ENCODE data around the gene SGCA.

The SGCA gene

GRCh38 chr17:50183421-50183994 is 17.7 kb downstream of the SGCA start:
- no peak overlapping the region for H3K4me2 ChIP-seq (ENCODE audit: insufficient read depth, low read length)

DNA sequence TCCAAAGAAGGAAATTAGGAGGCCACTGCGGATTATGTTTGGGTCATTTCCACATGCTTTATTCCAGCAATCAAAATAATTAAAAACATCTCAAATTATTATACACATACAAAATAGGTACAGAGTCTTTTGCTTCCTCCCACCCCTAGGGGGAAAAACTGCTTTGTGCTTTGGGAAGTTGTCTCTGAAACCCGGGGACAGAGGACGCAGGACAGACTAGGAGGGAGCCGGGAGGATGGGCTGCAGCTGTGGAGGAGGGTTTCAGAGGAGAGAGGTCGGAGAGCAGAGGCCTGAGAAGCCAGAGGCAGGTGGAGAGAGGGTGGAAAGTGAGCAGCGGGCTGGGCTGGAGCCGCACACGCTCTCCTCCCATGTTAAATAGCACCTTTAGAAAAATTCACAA is 18.3 kb downstream of the SGCA start:
- no peaks in the 10 kb centered on the region for H3K36me3 ChIP-seq (ENCODE audit: insufficient read depth, low read length)
- TF ChIP-seq CTCF (IDR thresholded peaks at IDR 0.05; ENCODE audit: borderline replicate concordance, extremely low read depth, low read length, poor library complexity, severe bottlenecking) (no peak), EZH2 (IDR thresholded peaks at IDR 0.05; ENCODE audit: borderline replicate concordance, low read depth, low read length, severe bottlenecking) (no peak)
- no peak overlapping the region for H2AFZ ChIP-seq (ENCODE audit: low read depth, low read length)
- H3K79me2 ChIP-seq (ENCODE audit: insufficient read depth, low read length): no peaks in the 10 kb centered on the region
- DNase-seq (no peak), ATAC-seq (ENCODE audit: insufficient read depth, low read depth) (no peak)
- H3K27me3 ChIP-seq (ENCODE audit: insufficient read depth, low read length, poor library complexity): peaks cover 7% of the 10 kb centered on the region
- no peak overlapping the region for H3K4me2 ChIP-seq (ENCODE audit: insufficient read depth, low read length)
- H3K4me1 ChIP-seq (ENCODE audit: insufficient read depth, low read length): 0 out of 2 replicates have a peak, but pooled peaks cover 3% of the 10 kb centered on the region
- H3K4me3 ChIP-seq (ENCODE audit: low read depth in 1 of 2, low read length in 2 of 2): no peak overlapping the region
- H3K9me3 ChIP-seq (ENCODE audit: insufficient read depth, low read length, severe bottlenecking): no peaks in the 10 kb centered on the region
- H3K27ac ChIP-seq (ENCODE audit: low read length): no peak overlapping the region
- no peak overlapping the region for H3K9ac ChIP-seq (ENCODE audit: low read depth, low read length)
- H4K20me1 ChIP-seq (ENCODE audit: insufficient read depth, low read length): no peaks in the 10 kb centered on the region

More at GRCh38 chr17:50183421-50183994, 17.7 kb downstream of the SGCA start:
- H3K27me3 ChIP-seq (ENCODE audit: insufficient read depth, low read length, poor library complexity): peaks cover 5% of the 10 kb centered on the region
- no peaks in the 10 kb centered on the region for H3K79me2 ChIP-seq (ENCODE audit: insufficient read depth, low read length)
- no peaks in the 10 kb centered on the region for H4K20me1 ChIP-seq (ENCODE audit: insufficient read depth, low read length)
- H3K36me3 ChIP-seq (ENCODE audit: insufficient read depth, low read length): no peaks in the 10 kb centered on the region
- no peaks in the 10 kb centered on the region for H3K9me3 ChIP-seq (ENCODE audit: insufficient read depth, low read length, severe bottlenecking)
- H3K9ac ChIP-seq (ENCODE audit: low read depth, low read length): no peak overlapping the region
- DNase-seq (no peak), ATAC-seq (ENCODE audit: insufficient read depth, low read depth) (no peak)
- TF ChIP-seq CTCF (IDR thresholded peaks at IDR 0.05; ENCODE audit: borderline replicate concordance, extremely low read depth, low read length, poor library complexity, severe bottlenecking) (no peak), EZH2 (IDR thresholded peaks at IDR 0.05; ENCODE audit: borderline replicate concordance, low read depth, low read length, severe bottlenecking) (no peak)
- no peak overlapping the region for H3K27ac ChIP-seq (ENCODE audit: low read length)
- H3K4me1 ChIP-seq (ENCODE audit: insufficient read depth, low read length): 0 out of 2 replicates have a peak, but pooled peaks cover 3% of the 10 kb centered on the region
- H3K4me3 ChIP-seq (ENCODE audit: low read depth in 1 of 2, low read length in 2 of 2): no peak overlapping the region
- no peak overlapping the region for H2AFZ ChIP-seq (ENCODE audit: low read depth, low read length)

DNA sequence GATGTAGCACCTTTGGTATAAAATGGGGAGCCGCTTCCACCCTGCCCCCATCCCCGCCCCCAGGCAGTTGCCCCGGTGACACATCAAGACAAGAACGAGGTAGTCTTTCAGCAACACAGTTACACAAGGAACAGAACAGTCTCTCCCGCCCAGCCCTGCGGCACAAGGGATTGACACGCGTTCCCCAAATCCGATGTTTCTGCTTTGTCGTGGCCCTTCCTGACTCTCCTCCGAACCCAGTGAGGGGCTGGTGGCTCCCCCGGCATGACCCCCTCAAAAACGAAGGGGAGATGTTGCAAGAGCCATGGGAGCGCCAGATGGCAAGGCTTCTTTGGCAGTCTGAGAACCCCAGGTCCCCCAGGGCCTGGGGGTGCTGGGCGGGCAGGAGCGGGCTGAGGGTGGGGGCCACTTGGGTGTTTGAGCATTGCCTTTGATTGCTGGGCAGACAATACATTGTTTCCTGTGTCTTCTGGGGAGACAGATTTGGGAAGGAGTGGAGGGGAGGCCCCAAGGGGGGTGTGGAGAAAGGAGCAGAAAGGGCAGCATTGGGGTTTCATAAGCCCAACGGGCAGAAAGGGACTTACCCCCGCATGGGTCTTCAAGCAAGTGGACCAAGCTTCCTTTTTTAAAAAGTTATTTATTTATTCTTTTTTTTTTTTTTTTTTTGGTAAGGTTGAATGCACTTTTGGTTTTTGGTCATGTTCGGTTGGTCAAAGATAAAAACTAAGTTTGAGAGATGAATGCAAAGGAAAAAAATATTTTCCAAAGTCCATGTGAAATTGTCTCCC is 19.0 kb downstream of the SGCA start:
- ATAC-seq (ENCODE audit: insufficient read depth, low read depth): no peak
- Histone ChIP-seq H3K27ac (ENCODE audit: low read length) (no peak overlapping the region), H3K4me2 (ENCODE audit: insufficient read depth, low read length) (no peak overlapping the region), H3K79me2 (ENCODE audit: insufficient read depth, low read length) (no peaks in the 10 kb centered on the region), H4K20me1 (ENCODE audit: insufficient read depth, low read length) (no peaks in the 10 kb centered on the region), H3K27me3 (ENCODE audit: insufficient read depth, low read length, poor library complexity) (peaks cover 10% of the 10 kb centered on the region), H3K4me1 (ENCODE audit: insufficient read depth, low read length) (0 out of 2 replicates have a peak, but pooled peaks cover 3% of the 10 kb centered on the region), H3K9ac (ENCODE audit: low read depth, low read length) (no peak overlapping the region), H2AFZ (ENCODE audit: low read depth, low read length) (no peak overlapping the region), H3K4me3 (ENCODE audit: low read depth in 1 of 2, low read length in 2 of 2) (no peak overlapping the region), H3K36me3 (ENCODE audit: insufficient read depth, low read length) (no peaks in the 10 kb centered on the region), H3K9me3 (ENCODE audit: insufficient read depth, low read length, severe bottlenecking) (no peaks in the 10 kb centered on the region)
- TF ChIP-seq CTCF (IDR thresholded peaks at IDR 0.05; ENCODE audit: borderline replicate concordance, extremely low read depth, low read length, poor library complexity, severe bottlenecking) (no peak), EZH2 (IDR thresholded peaks at IDR 0.05; ENCODE audit: borderline replicate concordance, low read depth, low read length, severe bottlenecking) (no peak)
- DNase-seq: no peak
